ENCODE results near the gene TSPAN10. TPM values are rescaled to one million over a fixed set of nuclear protein-coding genes. Genes with fewer than 3 reads are reported as not detected.

Gene TSPAN10
- total and polyA plus RNA-seq, 2 of the 8 experiments (the other 6 are each of a cell fraction or from before 2014, with no cell fraction given) = 0.99 to 1.1 TPM

GRCh38 chr17:81641825-81642489 lies 5.0 kb downstream of the TSPAN10 start:
- Histone ChIP-seq H2BK12ac (ENCODE audit: low read depth, low read length) (no peak overlapping the region), H3K27ac (ENCODE audit: low read depth, low read length) (no peak overlapping the region), H3K9ac (replicated peaks in 1 of 4; ENCODE audit: extremely low read depth in 1 of 4, low read depth in 3 of 4, low read length in 3 of 4) (no peak overlapping the region), H2BK5ac (ENCODE audit: low read depth, low read length) (no peak overlapping the region), H3K56ac (replicated peaks; ENCODE audit: insufficient read length, low read depth, low read length) (no peak overlapping the region), H2AFZ (ENCODE audit: low read length) (no peak overlapping the region), H4K20me1 (replicated peaks in 1 of 2; ENCODE audit: control insufficient read depth in 1 of 2, insufficient read depth in 2 of 2, low read length in 2 of 2) (no peaks in the 10 kb centered on the region), H3K23ac (ENCODE audit: insufficient read length) (no peak overlapping the region), H4K91ac (replicated peaks; ENCODE audit: insufficient read length, low read length) (no peak overlapping the region), H4K8ac (ENCODE audit: extremely low read depth, insufficient read depth, low read length) (no peak overlapping the region), H3K23me2 (ENCODE audit: low read depth, low read length) (no peaks in the 10 kb centered on the region), H3K18ac (ENCODE audit: extremely low read depth, low read length) (no peak overlapping the region), H3K9me3 (ENCODE audit: insufficient read depth in 2 of 2, low read depth in 1 of 2, low read length in 1 of 2) (no peaks in the 10 kb centered on the region), H3K79me2 (ENCODE audit: control insufficient read depth in 1 of 2, insufficient read depth in 2 of 2, low read length in 2 of 2) (no peaks in the 10 kb centered on the region), H3K36me3 (ENCODE audit: control insufficient read depth in 2 of 4, insufficient read depth in 4 of 4, low read length in 3 of 4) (peaks cover 0 to 3% (median 1%) of the 10 kb centered on the region in 4 experiments; a peak in 3 of 8 replicates), H3K4ac (replicated peaks; ENCODE audit: insufficient read length, low read depth, low read length) (no peak overlapping the region), H3K4me1 (replicated peaks in 1 of 4; ENCODE audit: control insufficient read depth in 3 of 4, insufficient read depth in 4 of 4, low read length in 3 of 4) (peaks cover 0 to under 1% (median 0%) of the 10 kb centered on the region in 4 experiments; a peak in 2 of 7 replicates), H3K27me3 (replicated peaks in 1 of 4; ENCODE audit: control insufficient read depth in 3 of 4, extremely low read depth in 1 of 4, insufficient read depth in 3 of 4, low read length in 3 of 4) (peaks cover 0 to 2% (median under 1%) of the 10 kb centered on the region in 4 experiments; a peak in 1 of 7 replicates), H2BK15ac (ENCODE audit: low read length) (no peak overlapping the region), H4K5ac (ENCODE audit: insufficient read length, low read depth, low read length) (no peak overlapping the region), H2BK20ac (ENCODE audit: low read length) (no peak overlapping the region), H2AK5ac (ENCODE audit: low read depth, low read length) (no peak overlapping the region), H3K4me3 (ENCODE audit: extremely low read depth in 1 of 4, insufficient read depth in 2 of 4, low read depth in 3 of 4, low read length in 4 of 4) (no peak overlapping the region), H3K4me2 (ENCODE audit: insufficient read depth in 1 of 2, low read depth in 2 of 2, low read length in 2 of 2) (no peak overlapping the region), H2BK120ac (replicated peaks; ENCODE audit: low read depth, low read length) (no peak overlapping the region), H3K14ac (ENCODE audit: insufficient read length) (no peak overlapping the region), H3K79me1 (ENCODE audit: low read depth, low read length) (peaks cover 3% of the 10 kb centered on the region; the same call in 1 of the 2 replicates)
- WGBS, 2 experiments (ENCODE audit: extremely low coverage in 1 of 2, insufficient coverage in 1 of 2, insufficient read length in 1 of 2, insufficient replicate concordance in 2 of 2, low coverage in 1 of 2, low lambda C conversion rate in 2 of 2, missing lambda C conversion rate in 1 of 2) = 91% methylated on average over 16 of the region's 17 CpGs; no CpG with 5 or more reads in 1 of the 2 experiments
- DNase-seq (ENCODE audit: low read depth in 1 of 2, low spot score in 2 of 2) (no peak), FAIRE-seq (no peak)
- POLR2A ChIA-PET (ENCODE audit: partially characterized antibody) = interaction anchor here (0.6 to 1.7 kb wide), 3 partner anchors 10 to 217 kb away, joined by 3 to 4 read pairs (median 3); no protein-coding TSS in a partner anchor
- CTCF ChIA-PET (ENCODE audit: partially characterized antibody) = no interaction called here
- TF ChIP-seq TBP (IDR thresholded peaks at IDR 0.05; ENCODE audit: low read depth, low read length) (no peak), RAD21 (IDR thresholded peaks at IDR 0.05 in 1 of 2, conservative IDR thresholded peaks at IDR 0.05 in 1 of 2; ENCODE audit: low read depth in 2 of 2, low read length in 2 of 2) (no peak), RXRA (IDR thresholded peaks at IDR 0.05; ENCODE audit: insufficient read depth, low read depth, low read length) (no peak), FOSL1 (IDR thresholded peaks at IDR 0.05; ENCODE audit: insufficient read depth, low read depth, low read length) (no peak), MAFK (IDR thresholded peaks at IDR 0.05; ENCODE audit: low read depth, low read length) (no peak), HDAC6 (IDR thresholded peaks at IDR 0.05; ENCODE audit: low read depth, low read length) (no peak), GABPA (IDR thresholded peaks at IDR 0.05; ENCODE audit: borderline replicate concordance, insufficient read depth, low read length) (no peak), ZNF274 (IDR thresholded peaks at IDR 0.05; ENCODE audit: borderline replicate concordance, extremely low read depth, low read length) (no peak), POU5F1 (IDR thresholded peaks at IDR 0.05; ENCODE audit: low read depth, low read length) (no peak), SP4 (IDR thresholded peaks at IDR 0.05; ENCODE audit: low read length) (no peak), KDM5A (IDR thresholded peaks at IDR 0.05; ENCODE audit: low read length) (no peak), SP2 (IDR thresholded peaks at IDR 0.05; ENCODE audit: low read length) (no peak), TCF12 (IDR thresholded peaks at IDR 0.05; ENCODE audit: low read depth, low read length) (no peak)

Data from H1 (cell line).